ENCODE measurements around the gene SMIM17. TPM values are rescaled to one million over a fixed set of nuclear protein-coding genes. Genes with fewer than 3 reads are reported as not detected.
"Not testable (repeated sequence)": the region's sequence is repeated elsewhere in the genome, so short reads cannot be mapped to it uniquely, and the experiment has no call there.

Gene SMIM17
- total RNA-seq, 3 donors from 2014 or later (not counting 1 experiment from before 2014, with no cell fraction given) = 0.24 TPM; not detected in 2

DNA sequence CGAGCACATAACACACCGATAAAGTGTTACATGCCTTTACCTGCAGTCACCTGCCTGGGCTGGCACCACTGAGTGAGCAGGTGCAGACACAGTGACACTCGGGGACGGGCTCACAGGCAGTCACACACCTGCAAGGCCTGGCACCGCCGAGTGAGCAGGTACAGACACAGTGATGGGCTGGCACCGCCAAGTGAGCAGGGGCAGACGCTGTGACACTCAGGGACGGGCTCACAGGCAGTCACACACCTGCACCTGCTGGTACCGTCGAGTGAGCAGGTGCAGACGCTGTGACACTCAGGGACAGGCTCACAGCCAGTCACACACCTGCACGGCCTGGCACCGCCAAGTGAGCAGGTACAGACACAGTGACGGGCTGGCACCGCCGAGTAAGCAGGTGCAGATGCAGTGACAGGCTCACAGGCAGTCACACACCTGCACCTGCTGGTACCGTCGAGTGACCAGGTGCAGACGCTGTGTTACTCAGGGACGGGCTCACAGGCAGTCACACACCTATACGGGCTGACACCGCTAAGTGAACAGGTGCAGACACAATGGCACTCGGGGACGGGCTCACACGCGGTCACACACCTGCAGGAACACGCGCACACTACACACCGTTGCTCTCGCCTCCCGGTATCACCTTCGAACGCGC, 28.1 kb downstream of the SMIM17 start:
- H3K27ac Mint-ChIP-seq = peak overlapping the region; percentile 60 to 82
- no peaks in the 10 kb centered on the region for H3K36me3 Mint-ChIP-seq
- H3K9me3 ChIP-seq (ENCODE audit: control insufficient read depth, insufficient read depth, low read length) = peaks cover 28% of the 10 kb centered on the region
- H3K36me3 ChIP-seq (ENCODE audit: control insufficient read depth, insufficient read depth, low read length) = no peaks in the 10 kb centered on the region
- intact Hi-C loops (cut with micrococcal nuclease) = no loop called here
- H3K27ac ChIP-seq (ENCODE audit: low read length) = no peak overlapping the region
- peaks cover 5 to 35% of the 10 kb centered on the region in 2 donors for H3K4me1 Mint-ChIP-seq
- H3K27me3 Mint-ChIP-seq (ENCODE audit: low read depth in 2 of 2) = no peaks in the 10 kb centered on the region
- H3K9me3 Mint-ChIP-seq = no peaks in the 10 kb centered on the region
- ATAC-seq = peak in 2 of 3 donors; percentile 19 to 37
- H3K4me3 ChIP-seq (ENCODE audit: low read length) = peak overlapping the region; percentile 44
- H3K27me3 ChIP-seq (ENCODE audit: control insufficient read depth, insufficient read depth, low read length) = no peaks in the 10 kb centered on the region
- TF ChIP-seq, protein P1, sequence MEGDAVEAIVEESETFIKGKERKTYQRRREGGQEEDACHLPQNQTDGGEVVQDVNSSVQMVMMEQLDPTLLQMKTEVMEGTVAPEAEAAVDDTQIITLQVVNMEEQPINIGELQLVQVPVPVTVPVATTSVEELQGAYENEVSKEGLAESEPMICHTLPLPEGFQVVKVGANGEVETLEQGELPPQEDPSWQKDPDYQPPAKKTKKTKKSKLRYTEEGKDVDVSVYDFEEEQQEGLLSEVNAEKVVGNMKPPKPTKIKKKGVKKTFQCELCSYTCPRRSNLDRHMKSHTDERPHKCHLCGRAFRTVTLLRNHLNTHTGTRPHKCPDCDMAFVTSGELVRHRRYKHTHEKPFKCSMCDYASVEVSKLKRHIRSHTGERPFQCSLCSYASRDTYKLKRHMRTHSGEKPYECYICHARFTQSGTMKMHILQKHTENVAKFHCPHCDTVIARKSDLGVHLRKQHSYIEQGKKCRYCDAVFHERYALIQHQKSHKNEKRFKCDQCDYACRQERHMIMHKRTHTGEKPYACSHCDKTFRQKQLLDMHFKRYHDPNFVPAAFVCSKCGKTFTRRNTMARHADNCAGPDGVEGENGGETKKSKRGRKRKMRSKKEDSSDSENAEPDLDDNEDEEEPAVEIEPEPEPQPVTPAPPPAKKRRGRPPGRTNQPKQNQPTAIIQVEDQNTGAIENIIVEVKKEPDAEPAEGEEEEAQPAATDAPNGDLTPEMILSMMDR (IDR thresholded peaks at IDR 0.05) = no peak
- H3K4me3 Mint-ChIP-seq = peak overlapping the region; percentile 96
- no peak for DNase-seq
- peaks cover 27% of the 10 kb centered on the region for H3K4me1 ChIP-seq (ENCODE audit: control insufficient read depth, insufficient read depth, low read length)
- 44% methylated on average over 35 of the region's 35 CpGs for WGBS (ENCODE audit: insufficient coverage)

DNA sequence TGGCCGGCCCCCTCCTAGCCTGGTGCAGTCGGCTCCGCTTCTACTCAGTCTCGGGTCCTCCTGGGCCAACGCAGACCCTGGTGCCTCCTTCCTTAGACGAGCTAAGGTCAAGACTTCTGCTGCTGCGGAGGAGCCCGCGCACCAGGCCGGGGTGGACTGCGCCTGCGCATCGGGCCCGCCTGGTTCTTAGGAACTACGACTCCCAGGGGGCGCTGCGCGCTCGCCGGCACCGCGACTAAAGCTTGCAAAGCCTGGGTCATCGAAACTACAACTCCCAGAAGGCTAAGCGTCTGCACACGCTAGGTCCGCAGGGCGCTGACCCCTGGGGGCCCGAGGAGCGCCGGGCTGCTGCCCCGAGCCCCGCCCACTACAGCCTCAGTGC, 28.6 kb downstream of the SMIM17 start, which contains the start of gene ZNF835:
TSS of gene ZNF835 (minus strand) at position 145 of the 382 bp plus-strand sequence. CDS start 6,559 bp downstream, outside the sequence.
- DNase-seq (peak; percentile 74 to 84), ATAC-seq (peak; percentile 76 to 98 (median 97))
- Mint-ChIP-seq H3K4me3 (peak within 1 kb of the TSS; percentile 96), H3K4me1 (peaks cover 5 to 35% of the 10 kb centered on the region in 2 donors), H3K36me3 (no peaks in the 10 kb centered on the region), H3K9me3 (no peaks in the 10 kb centered on the region), H3K27ac (peak within 1 kb of the TSS; percentile 60 to 82), H3K27me3 (ENCODE audit: low read depth in 2 of 2) (no peaks in the 10 kb centered on the region)
- peaks cover 23% of the 10 kb centered on the region for H3K9me3 ChIP-seq (ENCODE audit: control insufficient read depth, insufficient read depth, low read length)
- H3K27ac ChIP-seq (ENCODE audit: low read length) = no peak within 1 kb of the TSS
- H3K27me3 ChIP-seq (ENCODE audit: control insufficient read depth, insufficient read depth, low read length) = no peaks in the 10 kb centered on the region
- peaks cover 27% of the 10 kb centered on the region for H3K4me1 ChIP-seq (ENCODE audit: control insufficient read depth, insufficient read depth, low read length)
- WGBS (ENCODE audit: insufficient coverage) = 6% methylated on average over 32 of the region's 32 CpGs
- intact Hi-C loops (cut with micrococcal nuclease) = no loop called here
- peak within 1 kb of the TSS; percentile 44 for H3K4me3 ChIP-seq (ENCODE audit: low read length)
- TF ChIP-seq, protein P1 (IDR thresholded peaks at IDR 0.05) = no peak
- no peaks in the 10 kb centered on the region for H3K36me3 ChIP-seq (ENCODE audit: control insufficient read depth, insufficient read depth, low read length)

DNA sequence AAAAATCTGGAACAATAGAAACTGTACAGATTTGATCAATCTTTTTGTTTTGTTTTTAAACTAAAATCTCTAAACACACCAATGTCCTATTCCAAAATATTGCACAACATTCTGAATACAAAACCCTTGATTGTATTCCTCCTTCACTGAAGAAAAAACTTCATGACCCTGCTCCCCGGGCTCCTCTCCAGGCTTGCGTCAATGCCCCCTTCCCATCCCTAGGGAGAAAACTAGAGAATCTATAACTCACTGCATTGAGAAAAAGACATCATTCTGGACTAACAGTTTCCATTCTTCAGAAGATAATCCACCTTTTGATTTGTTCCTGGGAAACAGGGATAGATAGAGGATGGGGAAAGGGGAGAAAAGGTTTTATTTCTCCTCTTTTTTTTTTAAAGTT, 29.7 kb downstream of the SMIM17 start:
- Histone ChIP-seq H3K4me1 (ENCODE audit: control insufficient read depth, insufficient read depth, low read length) (peaks cover 22% of the 10 kb centered on the region), H3K9me3 (ENCODE audit: control insufficient read depth, insufficient read depth, low read length) (peaks cover 17% of the 10 kb centered on the region)
- H3K36me3 ChIP-seq (ENCODE audit: control insufficient read depth, insufficient read depth, low read length); intact Hi-C loops (cut with micrococcal nuclease); H3K27me3 Mint-ChIP-seq (ENCODE audit: low read depth in 2 of 2); H3K27ac Mint-ChIP-seq; ATAC-seq; H3K27ac ChIP-seq (ENCODE audit: low read length); H3K9me3 Mint-ChIP-seq; H3K4me3 ChIP-seq (ENCODE audit: low read length); DNase-seq; H3K27me3 ChIP-seq (ENCODE audit: control insufficient read depth, insufficient read depth, low read length); H3K36me3 Mint-ChIP-seq: not testable (repeated sequence)
- 92% methylated on average over 2 of the region's 2 CpGs for WGBS (ENCODE audit: insufficient coverage)
- Mint-ChIP-seq H3K4me1 (peaks cover 5 to 26% of the 10 kb centered on the region in 2 donors), H3K4me3 (peak overlapping the region; percentile 42)

DNA sequence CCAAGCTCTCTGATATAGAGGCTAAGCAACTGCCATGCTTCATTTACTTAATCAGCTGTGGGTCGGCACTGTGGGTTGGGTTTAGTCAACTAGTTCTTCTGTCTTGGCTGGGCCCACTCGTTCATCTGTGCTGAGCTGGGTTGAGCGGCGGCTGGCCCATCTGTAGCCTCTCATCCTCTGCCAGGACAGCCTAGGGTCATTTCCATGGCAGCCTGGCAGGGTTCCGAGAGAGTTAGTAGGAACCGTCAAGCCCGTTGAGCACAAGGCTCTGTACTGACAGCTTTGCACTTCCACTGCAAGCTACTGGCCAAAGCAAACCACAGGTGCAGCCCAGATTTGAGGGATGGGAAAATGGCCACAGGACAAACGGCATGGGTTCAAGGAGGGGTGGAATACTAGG, 35.2 kb downstream of the SMIM17 start:
- Mint-ChIP-seq H3K4me3 (no peak overlapping the region), H3K4me1 (no peaks in the 10 kb centered on the region), H3K9me3 (peaks cover 0 to 2% of the 10 kb centered on the region in 2 donors), H3K27me3 (ENCODE audit: low read depth in 2 of 2) (no peaks in the 10 kb centered on the region), H3K27ac (no peak overlapping the region), H3K36me3 (peaks cover 4% of the 10 kb centered on the region)
- ATAC-seq = no peak
- 90% methylated on average over 8 of the region's 8 CpGs for WGBS (ENCODE audit: insufficient coverage)
- TF ChIP-seq, protein P1 (IDR thresholded peaks at IDR 0.05) = no peak
- no peaks in the 10 kb centered on the region for H3K36me3 ChIP-seq (ENCODE audit: control insufficient read depth, insufficient read depth, low read length)
- H3K9me3 ChIP-seq (ENCODE audit: control insufficient read depth, insufficient read depth, low read length) = no peaks in the 10 kb centered on the region
- intact Hi-C loops (cut with micrococcal nuclease) = no loop called here
- no peak overlapping the region for H3K27ac ChIP-seq (ENCODE audit: low read length)
- no peaks in the 10 kb centered on the region for H3K4me1 ChIP-seq (ENCODE audit: control insufficient read depth, insufficient read depth, low read length)
- no peaks in the 10 kb centered on the region for H3K27me3 ChIP-seq (ENCODE audit: control insufficient read depth, insufficient read depth, low read length)
- DNase-seq = no peak
- no peak overlapping the region for H3K4me3 ChIP-seq (ENCODE audit: low read length)

All from natural killer cell (primary cell).